Loucy (cell line): ENCODE data around the gene SSX2IP.

ENCODE experiments used
- H2AFZ ChIP-seq: fragments of 200-600 bp; sonication (generic); 2 replicates; pipeline ENCODE4 v1.6.0; 2016; ENCODE audit warnings: antibody characterized with exemption, mild to moderate bottlenecking, low read length, moderate library complexity
- H3F3A ChIP-seq: fragments of 200-600 bp; 2 replicates; pipeline ENCODE4 v1.6.0; 2016; ENCODE audit warnings: antibody characterized with exemption, low read depth, mild to moderate bottlenecking
- H3K27me3 ChIP-seq: fragments of 200-600 bp; sonication (generic); 2 replicates; pipeline ENCODE4 v1.6.1; 2014; ENCODE audit warnings: low read length, mild to moderate bottlenecking; ENCODE audit not compliant: insufficient read depth, poor library complexity, severe bottlenecking
- H3K36me3 ChIP-seq: fragments of 200-600 bp; sonication (generic); 2 replicates; pipeline ENCODE4 v1.6.1; 2016; ENCODE audit warnings: low read length; ENCODE audit not compliant: insufficient read depth
- H3K4me1 ChIP-seq: fragments of 200-600 bp; sonication (generic); 2 replicates; pipeline ENCODE4 v1.5.1; 2014; ENCODE audit warnings: low read length, mild to moderate bottlenecking; ENCODE audit not compliant: insufficient read depth, poor library complexity, severe bottlenecking
- H3K4me2 ChIP-seq: fragments of 200-600 bp; sonication (generic); 2 replicates; pipeline ENCODE4 v1.6.0; 2014; ENCODE audit warnings: antibody characterized with exemption, low read length, low read depth, mild to moderate bottlenecking; ENCODE audit not compliant: poor library complexity, severe bottlenecking
- H3K4me3 ChIP-seq: fragments of 200-600 bp; sonication (generic); 2 replicates; pipeline ENCODE4 v1.5.1; 2014; ENCODE audit warnings: low read length, mild to moderate bottlenecking, mixed read lengths; ENCODE audit not compliant: poor library complexity, severe bottlenecking
- H3K79me2 ChIP-seq: fragments of 200-600 bp; sonication (generic); 2 replicates; pipeline ENCODE4 v1.6.1; 2014; ENCODE audit warnings: low read length; ENCODE audit not compliant: insufficient read depth
- H3K9ac ChIP-seq: fragments of 200-600 bp; sonication (generic); 2 replicates; pipeline ENCODE4 v1.6.0; 2014; ENCODE audit warnings: mild to moderate bottlenecking, low read depth, low read length, moderate library complexity; ENCODE audit not compliant: poor library complexity, severe bottlenecking
- H3K9me2 ChIP-seq: fragments of 200-600 bp; sonication (generic); replicated peaks from 2 replicates; pipeline ENCODE4 v1.6.1; 2016; ENCODE audit warnings: low read depth, low read length, mixed read lengths
- H3K9me3 ChIP-seq: fragments of 200-600 bp; sonication (generic); 2 replicates; pipeline ENCODE4 v1.6.1; 2014; ENCODE audit warnings: mild to moderate bottlenecking, antibody characterized with exemption, low read length, low read depth; ENCODE audit not compliant: insufficient read depth
- H4K20me1 ChIP-seq: fragments of 200-600 bp; sonication (generic); 2 replicates; pipeline ENCODE4 v1.6.0; 2014; ENCODE audit warnings: antibody characterized with exemption, low read length, mild to moderate bottlenecking; ENCODE audit not compliant: insufficient read depth, poor library complexity, severe bottlenecking
- EZH2phosphoT487 ChIP-seq: fragments of 200-600 bp; IDR thresholded peaks from 2 replicates; pipeline ENCODE4 v1.6.1; 2018; ENCODE audit warnings: antibody characterized with exemption, mild to moderate bottlenecking, moderate library complexity, borderline replicate concordance
- TF ChIP-seq, protein P1 (sequence below): fragments of 200-600 bp; sonication (generic); conservative IDR thresholded peaks from 2 replicates; pipeline ENCODE4 v1.5.1; 2014; ENCODE audit warnings: mild to moderate bottlenecking, antibody characterized with exemption, low read length

SSX2IP gene

DNA sequence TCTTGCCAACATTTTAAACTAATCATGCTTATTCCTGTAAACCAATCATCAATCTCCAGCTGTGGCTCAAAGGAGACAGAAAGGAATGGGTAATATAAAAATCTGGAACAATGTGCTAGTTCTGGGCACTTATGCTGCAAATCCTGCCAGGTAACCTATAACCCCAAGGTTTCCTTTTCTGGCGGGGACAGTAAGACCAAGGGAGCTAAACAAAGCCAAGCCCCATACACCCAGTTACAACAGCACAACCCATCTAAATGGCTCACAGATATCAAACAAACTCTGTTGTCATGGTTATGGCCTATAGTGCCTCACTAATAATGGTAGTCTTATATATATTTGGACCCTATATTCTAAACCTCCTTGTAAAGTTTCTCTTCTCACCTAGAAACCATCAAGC is 79.2 kb downstream of the SSX2IP start:
- H3F3A ChIP-seq = no peaks in the 10 kb centered on the region
- no peaks in the 10 kb centered on the region for H3K36me3 ChIP-seq

DNA sequence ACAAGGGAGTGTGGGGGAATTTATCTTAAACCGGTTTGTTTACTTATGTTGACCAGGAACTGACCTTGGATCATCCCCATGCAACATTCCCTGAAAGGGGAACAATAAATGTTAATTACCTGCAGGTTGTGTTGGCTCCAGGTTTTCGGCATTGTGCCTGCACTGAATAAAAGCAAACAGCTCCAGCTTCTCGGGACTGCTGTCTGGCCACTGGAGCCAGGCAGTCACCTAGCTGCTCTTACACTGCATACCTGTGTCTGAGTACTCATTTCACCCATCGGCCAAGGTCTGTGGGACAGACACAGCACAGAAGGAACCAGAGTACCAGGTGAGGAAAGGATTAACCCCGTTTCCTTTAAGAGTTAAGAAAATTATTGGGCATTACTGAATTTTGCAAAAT is 83.3 kb downstream of the SSX2IP start:
- Histone ChIP-seq H3K79me2 (no peaks in the 10 kb centered on the region), H2AFZ (no peak overlapping the region), H3K9me3 (peaks cover 15% of the 10 kb centered on the region; the same call in 1 of the 2 replicates), H3K36me3 (no peaks in the 10 kb centered on the region), H3K4me3 (no peak overlapping the region), H3K4me1 (no peaks in the 10 kb centered on the region), H3F3A (no peaks in the 10 kb centered on the region), H3K4me2 (no peak overlapping the region), H3K9me2 (no peaks in the 10 kb centered on the region), H3K27me3 (no peaks in the 10 kb centered on the region), H3K9ac (no peak overlapping the region), H4K20me1 (no peaks in the 10 kb centered on the region)
- no peak for TF ChIP-seq EZH2phosphoT487
- TF ChIP-seq, protein P1, sequence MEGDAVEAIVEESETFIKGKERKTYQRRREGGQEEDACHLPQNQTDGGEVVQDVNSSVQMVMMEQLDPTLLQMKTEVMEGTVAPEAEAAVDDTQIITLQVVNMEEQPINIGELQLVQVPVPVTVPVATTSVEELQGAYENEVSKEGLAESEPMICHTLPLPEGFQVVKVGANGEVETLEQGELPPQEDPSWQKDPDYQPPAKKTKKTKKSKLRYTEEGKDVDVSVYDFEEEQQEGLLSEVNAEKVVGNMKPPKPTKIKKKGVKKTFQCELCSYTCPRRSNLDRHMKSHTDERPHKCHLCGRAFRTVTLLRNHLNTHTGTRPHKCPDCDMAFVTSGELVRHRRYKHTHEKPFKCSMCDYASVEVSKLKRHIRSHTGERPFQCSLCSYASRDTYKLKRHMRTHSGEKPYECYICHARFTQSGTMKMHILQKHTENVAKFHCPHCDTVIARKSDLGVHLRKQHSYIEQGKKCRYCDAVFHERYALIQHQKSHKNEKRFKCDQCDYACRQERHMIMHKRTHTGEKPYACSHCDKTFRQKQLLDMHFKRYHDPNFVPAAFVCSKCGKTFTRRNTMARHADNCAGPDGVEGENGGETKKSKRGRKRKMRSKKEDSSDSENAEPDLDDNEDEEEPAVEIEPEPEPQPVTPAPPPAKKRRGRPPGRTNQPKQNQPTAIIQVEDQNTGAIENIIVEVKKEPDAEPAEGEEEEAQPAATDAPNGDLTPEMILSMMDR = no peak

More for the DNA sequence above, 79.2 kb downstream of the SSX2IP start:
- Histone ChIP-seq H3K4me1 (no peaks in the 10 kb centered on the region), H3K9me2 (no peaks in the 10 kb centered on the region), H2AFZ (no peak overlapping the region), H3K27me3 (no peaks in the 10 kb centered on the region), H4K20me1 (no peaks in the 10 kb centered on the region), H3K4me2 (no peak overlapping the region), H3K4me3 (no peak overlapping the region), H3K79me2 (no peaks in the 10 kb centered on the region), H3K9me3 (0 out of 2 replicates have a peak, but pooled peaks cover 5% of the 10 kb centered on the region), H3K9ac (no peak overlapping the region)
- TF ChIP-seq EZH2phosphoT487 = no peak
- TF ChIP-seq, protein P1 = no peak

DNA sequence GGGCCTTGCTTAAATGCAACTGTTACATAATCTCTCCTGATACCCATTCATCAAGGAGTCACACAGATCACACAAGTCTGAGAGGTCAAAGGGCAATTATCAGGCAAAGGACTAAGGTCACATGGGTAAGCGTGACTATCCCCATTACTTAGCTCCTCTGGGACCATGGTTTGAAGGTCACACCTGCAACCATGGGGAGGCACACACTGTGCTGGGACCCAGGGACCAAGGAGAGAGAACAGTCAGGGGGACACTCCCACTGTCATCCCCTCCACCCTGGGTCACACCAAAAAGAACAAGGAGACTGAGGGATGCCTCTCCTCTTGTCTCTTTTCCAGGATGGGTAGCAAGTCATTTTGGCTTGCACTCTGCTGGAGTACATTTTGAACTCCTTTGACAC is 85.1 kb downstream of the SSX2IP start:
- Histone ChIP-seq H3K27me3 (no peaks in the 10 kb centered on the region), H2AFZ (no peak overlapping the region), H3K9me3 (peaks cover 10% of the 10 kb centered on the region; the same call in 1 of the 2 replicates), H3F3A (no peaks in the 10 kb centered on the region), H3K9ac (no peak overlapping the region), H3K4me1 (no peaks in the 10 kb centered on the region), H4K20me1 (no peaks in the 10 kb centered on the region), H3K36me3 (no peaks in the 10 kb centered on the region), H3K9me2 (no peaks in the 10 kb centered on the region), H3K79me2 (no peaks in the 10 kb centered on the region), H3K4me2 (no peak overlapping the region), H3K4me3 (no peak overlapping the region)
- TF ChIP-seq, protein P1 = no peak
- TF ChIP-seq EZH2phosphoT487 = no peak
